Esophagus muscularis mucosa (tissue), 3 donors: ENCODE data around the gene GPR152.

Experiments
- POLR2A ChIP-seq: fragments of 450-650 bp; IDR thresholded peaks from one replicate; pipeline ENCODE4 v1.6.1; 2017; ENCODE audit warnings: antibody characterized with exemption, moderate library complexity, mild to moderate bottlenecking, low read depth
- TF ChIP-seq, protein P1 (sequence below), 3 experiments: fragments of 200-600 bp in 2 of 3; fragments of 450-650 bp in 1 of 3; sonication (generic) in 2 of 3; IDR thresholded peaks; one replicate each; pipeline ENCODE4 v1.5.1; 2017 to 2019; ENCODE audit warnings: antibody characterized with exemption in 3 of 3, mild to moderate bottlenecking in 2 of 3, moderate library complexity in 1 of 3

DNA sequence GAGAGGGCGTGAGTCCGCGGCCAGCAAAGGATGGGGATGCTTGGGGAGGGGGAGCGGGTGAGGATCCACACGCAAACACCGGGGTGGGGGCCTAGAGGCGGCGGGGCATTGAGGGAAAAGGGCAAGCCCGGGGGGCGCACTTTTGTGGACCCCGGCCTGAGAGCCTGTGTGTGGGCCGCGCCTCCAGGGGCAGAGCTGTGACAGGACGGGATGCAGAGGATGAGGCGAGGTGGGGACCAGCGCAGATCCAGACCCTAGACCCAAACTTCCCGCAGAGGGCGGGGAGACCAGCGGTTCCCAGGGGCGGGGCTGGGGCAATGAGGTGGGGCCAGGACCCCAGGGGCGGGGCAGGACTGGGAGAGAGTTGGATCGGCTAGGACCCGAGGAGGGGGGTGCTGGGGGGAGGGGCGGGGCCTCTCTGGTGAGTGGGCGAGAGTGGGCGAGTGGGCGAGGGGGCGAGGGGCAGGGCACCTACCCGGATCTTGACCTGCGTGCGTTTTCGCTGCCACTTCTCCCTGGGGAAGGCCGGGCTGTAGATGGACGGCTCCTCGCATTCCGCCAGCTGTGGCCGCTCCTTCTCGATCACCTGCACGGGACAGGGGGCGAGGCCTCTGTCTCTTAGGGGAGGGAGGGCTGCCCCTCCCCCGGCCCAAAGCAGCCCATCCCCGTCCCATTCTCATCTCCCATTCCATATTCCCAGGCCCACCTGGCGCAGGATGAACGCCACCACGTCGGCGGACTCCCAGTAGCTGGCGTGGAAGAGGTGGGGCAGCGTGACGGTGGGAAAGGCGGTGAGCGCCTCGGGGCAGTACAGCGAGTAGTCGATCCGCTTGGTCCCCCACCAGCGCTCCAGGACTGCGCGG lies 42.1 kb upstream of the GPR152 start:
- TF ChIP-seq POLR2A: no peak
- TF ChIP-seq, protein P1, sequence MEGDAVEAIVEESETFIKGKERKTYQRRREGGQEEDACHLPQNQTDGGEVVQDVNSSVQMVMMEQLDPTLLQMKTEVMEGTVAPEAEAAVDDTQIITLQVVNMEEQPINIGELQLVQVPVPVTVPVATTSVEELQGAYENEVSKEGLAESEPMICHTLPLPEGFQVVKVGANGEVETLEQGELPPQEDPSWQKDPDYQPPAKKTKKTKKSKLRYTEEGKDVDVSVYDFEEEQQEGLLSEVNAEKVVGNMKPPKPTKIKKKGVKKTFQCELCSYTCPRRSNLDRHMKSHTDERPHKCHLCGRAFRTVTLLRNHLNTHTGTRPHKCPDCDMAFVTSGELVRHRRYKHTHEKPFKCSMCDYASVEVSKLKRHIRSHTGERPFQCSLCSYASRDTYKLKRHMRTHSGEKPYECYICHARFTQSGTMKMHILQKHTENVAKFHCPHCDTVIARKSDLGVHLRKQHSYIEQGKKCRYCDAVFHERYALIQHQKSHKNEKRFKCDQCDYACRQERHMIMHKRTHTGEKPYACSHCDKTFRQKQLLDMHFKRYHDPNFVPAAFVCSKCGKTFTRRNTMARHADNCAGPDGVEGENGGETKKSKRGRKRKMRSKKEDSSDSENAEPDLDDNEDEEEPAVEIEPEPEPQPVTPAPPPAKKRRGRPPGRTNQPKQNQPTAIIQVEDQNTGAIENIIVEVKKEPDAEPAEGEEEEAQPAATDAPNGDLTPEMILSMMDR (IDR thresholded peaks at IDR 0.05): no peak
